Activated naive CD4-positive, alpha-beta T cell treated with anti-CD3 and anti-CD28 coated beads, Interleukin-2, amount 50 U/mL, for 72 hours (primary cell): ENCODE results near the gene MXD4. TPM values are rescaled to one million over a fixed set of nuclear protein-coding genes. Genes with fewer than 3 reads are reported as not detected.

Source experiments
- ATAC-seq, 2 donors: fragments of 150-1000 bp; cut with Tn5 transposase; 2 replicates each; pipeline ENCODE4 v1.10.0; 2021; ENCODE audit warnings: mild to moderate bottlenecking in 2 of 2, moderate library complexity in 2 of 2
- DNase-seq, 2 donors: peaks; one replicate each; pipeline ENCODE4 v3.0.0; 2021 to 2022; ENCODE audit warnings: low spot score in 2 of 2
- H3K27ac Mint-ChIP-seq, 2 donors: one replicate each; pipeline ENCODE4 v1.8.0; 2022; ENCODE audit warnings: mild to moderate bottlenecking in 2 of 2, mixed read lengths in 2 of 2
- H3K36me3 Mint-ChIP-seq, 2 donors: one replicate each; pipeline ENCODE4 v1.8.0; 2022; ENCODE audit warnings: mixed read lengths in 2 of 2
- H3K9me3 Mint-ChIP-seq, 2 donors: one replicate each; pipeline ENCODE4 v1.8.0; 2022; ENCODE audit warnings: mixed read lengths in 2 of 2
- total RNA-seq, 2 donors: library from RNA; stranded (reverse); gene quantifications; one replicate each; pipeline ENCODE4 v1.2.3, GENCODE V29; 2022

MXD4 gene
- total RNA-seq, 2 donors from 2014 or later = 5.1 to 10.6 TPM

- DNase-seq (peak in 1 of 2 donors; percentile 53), ATAC-seq (no peak)
- peak overlapping the region in 1 of 2 donors; percentile 54 for H3K27ac Mint-ChIP-seq
- no peaks in the 10 kb centered on the region for H3K36me3 Mint-ChIP-seq
- H3K9me3 Mint-ChIP-seq = no peaks in the 10 kb centered on the region
These were observed 1.4 kb downstream of the MXD4 start for GRCh38 chr4:2260344-2261109.

DNA sequence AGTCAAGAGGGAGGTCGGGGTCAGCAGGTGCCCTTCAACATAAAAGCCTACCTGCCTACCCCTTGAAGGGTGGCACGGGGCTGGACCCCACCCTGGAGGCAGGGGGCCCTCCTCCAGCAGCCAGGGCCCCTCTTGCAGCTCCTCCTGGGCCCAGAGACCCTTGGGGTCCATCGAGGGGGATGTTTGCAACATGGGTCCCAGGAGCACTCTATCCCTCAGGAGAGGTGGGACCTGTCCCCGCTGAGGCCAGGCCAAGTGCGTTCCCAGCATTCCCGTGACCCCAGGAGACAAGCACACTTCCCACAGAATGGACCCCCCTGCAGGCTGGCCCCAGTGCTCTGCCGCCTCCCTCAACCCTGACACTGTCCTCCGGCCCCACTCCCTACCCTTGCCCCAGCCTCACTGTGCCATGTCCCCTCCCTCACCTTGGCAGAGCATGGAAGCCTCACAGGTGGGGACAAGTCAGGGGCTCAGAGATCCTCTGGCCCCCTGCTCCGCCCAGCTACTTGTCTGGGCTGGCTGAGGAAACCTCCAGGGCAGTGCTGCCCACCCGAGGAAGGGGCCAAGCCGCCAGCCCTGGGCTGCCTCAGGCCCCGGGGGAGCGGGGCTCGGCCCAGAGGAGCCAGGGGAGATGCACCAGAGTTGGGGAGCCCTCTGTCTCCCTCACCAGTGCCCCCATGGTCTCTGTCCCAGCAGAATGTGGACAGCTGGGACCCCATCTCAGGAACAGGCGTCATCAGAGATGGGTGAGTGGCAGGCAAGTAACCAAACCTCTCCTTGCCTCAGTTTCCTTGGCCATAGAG is 2.2 kb downstream of the MXD4 start:
- no peaks in the 10 kb centered on the region for H3K36me3 Mint-ChIP-seq
- no peak for ATAC-seq
- H3K9me3 Mint-ChIP-seq = no peaks in the 10 kb centered on the region
- H3K27ac Mint-ChIP-seq = no peak overlapping the region
- DNase-seq = peak in 1 of 2 donors; percentile 55

GRCh38 chr4:2259036-2259540 is 2.8 kb downstream of the MXD4 start:
- H3K27ac Mint-ChIP-seq = no peak overlapping the region
- no peaks in the 10 kb centered on the region for H3K9me3 Mint-ChIP-seq
- H3K36me3 Mint-ChIP-seq = no peaks in the 10 kb centered on the region
- ATAC-seq (no peak), DNase-seq (no peak)

DNA sequence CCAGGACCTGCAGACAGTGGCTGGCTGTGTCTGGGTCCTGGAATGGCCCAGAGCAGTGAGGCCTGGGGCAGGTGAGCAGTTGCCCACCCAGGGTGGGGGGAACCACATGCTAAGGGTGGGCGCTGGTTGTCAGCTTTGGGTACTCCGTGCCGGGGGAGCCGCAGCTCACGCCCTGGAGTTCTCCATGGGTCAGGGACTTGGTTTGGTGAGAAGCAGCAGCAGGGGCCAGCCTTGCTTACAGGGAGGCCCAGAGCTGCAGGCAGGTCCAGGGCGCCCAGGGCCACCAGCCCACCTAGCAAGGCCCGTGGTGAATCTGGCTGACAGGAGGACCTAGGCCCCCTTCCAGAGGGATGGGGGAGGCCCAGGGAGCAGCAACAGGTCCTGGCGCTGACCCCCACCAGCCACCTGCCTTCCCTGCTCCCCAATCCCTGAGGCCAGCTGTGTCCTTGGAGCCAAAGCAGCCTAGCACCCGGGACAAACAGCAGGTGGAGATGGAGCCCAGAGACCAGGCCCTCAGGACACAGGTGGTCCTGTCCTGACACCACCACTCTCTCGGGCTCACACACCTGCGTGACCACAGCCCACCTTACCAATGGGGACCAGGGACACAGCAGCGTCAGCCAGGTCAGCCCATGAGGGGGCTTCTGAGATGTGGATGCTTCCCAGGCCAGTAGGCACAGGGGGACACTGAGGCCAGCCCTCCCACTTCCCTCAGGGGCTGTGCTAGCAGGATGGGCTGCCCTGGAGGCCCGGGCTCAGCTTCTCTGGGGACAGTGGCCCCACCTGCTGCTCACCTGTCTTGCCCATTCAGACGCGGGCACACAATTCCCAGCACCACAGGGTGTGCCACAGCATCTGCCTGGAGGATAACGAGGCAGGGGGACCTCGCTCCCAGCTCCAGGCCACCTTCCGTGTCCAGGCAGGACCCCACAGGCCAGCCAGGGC is 3.5 kb downstream of the MXD4 start:
- ATAC-seq (no peak), DNase-seq (peak in 1 of 2 donors; percentile 55)
- no peaks in the 10 kb centered on the region for H3K36me3 Mint-ChIP-seq
- H3K9me3 Mint-ChIP-seq = no peaks in the 10 kb centered on the region
- H3K27ac Mint-ChIP-seq = no peak overlapping the region

DNA sequence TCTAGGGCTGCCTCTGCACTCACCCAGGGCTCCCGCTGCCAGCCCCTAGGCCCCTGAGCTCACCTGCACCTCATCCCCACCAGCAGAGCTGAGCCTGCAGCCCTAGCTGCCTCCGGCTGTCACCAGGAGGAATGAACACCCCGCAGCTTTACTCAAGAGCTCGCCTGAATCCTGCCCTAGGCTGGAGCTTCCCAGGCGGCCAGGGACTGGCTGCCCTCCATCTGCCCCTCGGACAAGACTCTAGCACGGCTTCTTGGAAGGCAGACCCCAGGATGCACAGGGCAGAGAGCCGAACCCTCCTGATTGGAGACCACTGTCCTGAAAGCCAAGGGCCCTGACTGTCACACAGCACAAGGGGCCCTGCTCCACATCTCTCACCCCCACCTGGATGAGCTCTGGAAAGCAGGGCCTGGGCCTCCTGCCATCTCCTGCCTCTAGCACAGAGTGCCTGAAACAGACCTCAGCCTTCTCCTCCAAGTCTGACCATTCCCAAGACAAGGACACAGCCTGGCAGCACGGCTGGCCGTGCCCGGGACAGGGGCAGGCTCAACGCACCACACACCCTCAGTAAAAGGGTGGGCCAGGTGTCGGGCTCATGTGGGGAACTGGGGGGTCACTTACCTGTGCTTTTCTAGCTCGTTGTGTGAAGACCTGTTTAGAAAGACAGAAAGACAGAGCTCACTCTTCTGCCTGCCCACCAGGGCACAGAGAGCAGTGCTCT is 4.4 kb downstream of the MXD4 start:
- no peak for DNase-seq
- no peaks in the 10 kb centered on the region for H3K9me3 Mint-ChIP-seq
- H3K27ac Mint-ChIP-seq = peak overlapping the region in 1 of 2 donors; percentile 16
- ATAC-seq = no peak
- H3K36me3 Mint-ChIP-seq = no peaks in the 10 kb centered on the region

DNA sequence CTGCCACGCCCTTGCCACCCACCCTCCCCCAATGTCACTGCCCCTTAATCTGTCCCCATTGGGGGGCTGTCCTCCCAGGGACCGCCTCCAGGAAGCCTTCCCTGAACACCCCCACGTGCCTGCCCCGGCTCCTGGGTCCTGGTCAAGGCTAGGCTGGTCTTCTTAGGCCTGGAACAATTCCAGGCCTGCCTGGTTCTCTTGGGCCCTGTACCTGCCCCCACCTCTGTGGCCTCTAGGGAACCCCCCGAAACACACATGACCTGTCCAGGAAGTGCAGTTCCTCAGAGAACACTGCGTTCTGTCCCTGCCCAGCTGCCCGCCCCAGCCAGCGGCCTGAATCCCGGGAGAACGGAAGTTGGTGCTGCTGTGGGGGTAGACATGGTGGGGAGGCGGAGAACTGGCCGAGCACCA is 5.1 kb downstream of the MXD4 start:
- no peaks in the 10 kb centered on the region for H3K9me3 Mint-ChIP-seq
- ATAC-seq = no peak
- no peaks in the 10 kb centered on the region for H3K36me3 Mint-ChIP-seq
- H3K27ac Mint-ChIP-seq = peak overlapping the region in 1 of 2 donors; percentile 16
- no peak for DNase-seq

- DNase-seq (no peak), ATAC-seq (no peak)
- H3K9me3 Mint-ChIP-seq = no peaks in the 10 kb centered on the region
- no peak overlapping the region for H3K27ac Mint-ChIP-seq
- H3K36me3 Mint-ChIP-seq = no peaks in the 10 kb centered on the region
These were observed 5.7 kb downstream of the MXD4 start for GRCh38 chr4:2256156-2256731.

DNA sequence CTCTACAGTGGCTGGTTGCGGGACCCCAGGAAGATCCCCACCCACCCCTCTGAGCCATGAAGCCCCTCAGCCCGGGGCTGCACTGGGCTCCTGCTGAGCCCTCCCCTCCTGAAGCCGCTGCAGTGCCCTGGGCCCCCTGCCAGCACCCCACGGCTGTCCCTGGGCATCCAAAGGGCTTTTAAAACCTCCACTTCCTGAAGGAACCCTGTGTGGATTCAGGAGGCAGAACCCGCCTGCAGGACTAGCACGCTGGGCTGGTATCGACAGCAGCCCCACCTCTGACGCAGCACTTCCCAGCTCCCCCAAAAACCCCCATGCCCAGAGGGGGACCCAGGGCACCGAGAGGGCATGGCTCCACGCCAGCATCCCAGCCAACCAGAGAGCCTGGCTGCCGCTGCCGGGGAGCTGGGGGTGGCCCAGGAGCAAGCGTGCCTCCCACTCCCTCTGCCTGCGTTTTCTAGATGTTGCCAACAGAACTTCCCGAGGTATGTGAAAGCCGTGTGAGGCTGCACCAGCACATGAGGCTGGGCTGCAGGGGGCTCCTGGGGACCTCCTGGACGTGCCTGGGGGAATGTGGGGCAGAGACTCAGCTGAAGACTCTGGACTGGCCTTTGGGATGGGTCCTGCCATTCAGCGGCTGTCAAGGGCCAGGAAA is 6.3 kb downstream of the MXD4 start:
- DNase-seq (no peak), ATAC-seq (no peak)
- no peak overlapping the region for H3K27ac Mint-ChIP-seq
- H3K36me3 Mint-ChIP-seq = no peaks in the 10 kb centered on the region
- H3K9me3 Mint-ChIP-seq = no peaks in the 10 kb centered on the region

- no peak for ATAC-seq
- Mint-ChIP-seq H3K36me3 (no peaks in the 10 kb centered on the region), H3K9me3 (no peaks in the 10 kb centered on the region), H3K27ac (peak overlapping the region in 1 of 2 donors; percentile 75)
- DNase-seq = no peak
These were observed 7.0 kb downstream of the MXD4 start for GRCh38 chr4:2254665-2255500.

DNA sequence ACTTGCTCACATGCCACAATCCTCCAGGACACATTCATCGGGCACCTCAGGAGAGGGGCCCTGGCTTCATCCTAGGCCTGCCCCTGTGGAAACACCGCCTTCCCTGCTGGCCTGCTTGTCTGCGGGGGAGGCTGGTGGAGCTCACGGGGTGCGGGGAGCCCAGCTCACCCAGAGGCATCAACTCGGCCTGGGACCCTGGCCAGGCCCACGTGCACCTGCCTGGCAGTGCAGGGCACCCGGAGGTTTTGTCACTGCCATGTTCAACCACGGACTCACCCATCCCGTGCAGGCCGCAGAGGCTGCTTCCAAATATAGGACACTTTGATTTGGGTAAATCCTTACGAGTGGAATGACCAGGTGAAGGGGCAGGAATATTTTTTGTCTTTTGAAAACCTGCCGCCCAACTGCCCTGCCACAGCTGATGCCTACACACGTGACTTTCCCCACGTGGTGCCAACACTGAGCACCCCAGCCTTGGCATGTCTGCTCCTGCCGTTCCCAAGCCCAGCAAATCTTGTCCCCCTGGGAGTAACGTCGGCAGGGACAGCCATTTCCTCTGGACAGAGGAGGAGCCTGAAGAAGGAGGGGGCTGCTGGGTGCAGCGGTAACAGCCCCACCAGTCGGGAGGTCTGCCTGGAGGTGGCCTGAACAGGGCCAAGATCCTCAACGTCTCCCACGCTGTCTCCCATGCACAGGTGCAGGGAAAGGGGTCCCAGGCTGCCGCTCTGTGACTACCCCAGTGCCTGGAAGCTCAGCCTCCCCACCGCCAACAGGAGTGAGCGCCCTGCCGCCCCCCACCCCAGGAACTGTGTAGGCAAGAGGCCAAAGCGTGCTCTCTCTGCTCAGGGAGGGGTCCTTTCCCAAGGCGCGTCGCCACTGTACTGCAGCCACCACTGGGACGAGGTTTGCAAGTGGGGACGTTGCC is 8.5 kb downstream of the MXD4 start:
- no peak for ATAC-seq
- H3K27ac Mint-ChIP-seq = peak overlapping the region; percentile 9 to 19
- no peaks in the 10 kb centered on the region for H3K36me3 Mint-ChIP-seq
- no peaks in the 10 kb centered on the region for H3K9me3 Mint-ChIP-seq
- DNase-seq = no peak

GRCh38 chr4:2252530-2253091 is 9.3 kb downstream of the MXD4 start:
- DNase-seq (peak in 1 of 2 donors; percentile 47), ATAC-seq (no peak)
- Mint-ChIP-seq H3K27ac (peak overlapping the region in 1 of 2 donors; percentile 80), H3K36me3 (no peaks in the 10 kb centered on the region), H3K9me3 (no peaks in the 10 kb centered on the region)

DNA sequence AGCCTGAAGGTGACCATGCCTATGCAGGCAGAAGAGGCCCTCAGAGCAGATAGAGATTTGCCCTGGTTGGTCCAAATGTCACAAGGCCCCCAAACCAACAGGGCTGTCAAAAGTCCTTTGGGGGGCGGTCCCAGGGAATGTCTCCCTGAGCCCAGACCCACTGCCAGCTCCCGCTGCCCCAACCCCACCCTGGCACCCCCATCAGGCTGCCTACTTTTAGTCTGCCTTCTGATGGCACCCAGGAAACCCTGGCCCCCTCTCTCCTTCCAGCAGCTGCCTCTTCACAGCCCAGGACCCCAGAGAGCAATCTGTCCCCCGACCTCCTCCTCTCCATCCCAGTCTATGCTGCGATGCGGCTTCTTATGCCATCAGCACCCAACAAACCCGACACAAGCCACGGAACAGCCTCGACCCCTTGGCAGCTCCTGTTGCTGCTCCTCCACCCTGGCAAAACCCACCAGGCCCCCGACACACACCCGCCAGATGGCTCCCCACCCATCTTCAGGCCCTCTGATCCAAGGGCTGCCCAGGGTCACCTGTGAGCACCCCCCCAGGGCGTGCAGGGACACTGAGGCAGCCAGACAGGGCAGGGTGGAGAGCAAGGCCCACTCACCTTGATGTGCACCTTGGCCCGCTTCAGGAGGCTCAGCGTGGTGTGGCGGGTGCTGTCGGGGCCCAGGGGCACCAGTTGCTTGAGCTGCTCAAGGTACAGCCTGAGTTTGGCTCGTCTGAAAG is 9.9 kb downstream of the MXD4 start:
- DNase-seq = no peak
- Mint-ChIP-seq H3K27ac (peak overlapping the region; percentile 80 to 85), H3K36me3 (no peaks in the 10 kb centered on the region), H3K9me3 (no peaks in the 10 kb centered on the region)
- no peak for ATAC-seq
